ENCODE results near the gene GRK5. TPM values are rescaled to one million over a fixed set of nuclear protein-coding genes. Genes with fewer than 3 reads are reported as not detected.
A peak's percentile ranks its signal among the peaks of the same experiment; 100 is the strongest.

The GRK5 gene
- total and polyA plus RNA-seq, 9 of the 15 experiments (the other 6 are each of a cell fraction or from before 2014, with no cell fraction given): 0.46 to 0.83 (median 0.67) TPM; not detected in 2

GRCh38 chr10:119416855-119417254 lies 209.5 kb downstream of the GRK5 start:
- ChIA-PET POLR2A (no interaction called here), CTCF (ENCODE audit: low intra/inter-chr PET ratio) (interaction anchor here (1.0 to 2.6 kb wide), 3 partner anchors 209 to 218 kb away, joined by 4 to 21 read pairs (median 4); partner anchors contain the start of gene GRK5)
- H3K9ac ChIP-seq (ENCODE audit: insufficient read depth in 1 of 2, low read depth in 2 of 2, low read length in 2 of 2): no peak overlapping the region
- H4K20me1 ChIP-seq (replicated peaks; ENCODE audit: control insufficient read depth, insufficient read depth, low read length): 0 out of 2 replicates have a peak, but pooled peaks cover 5% of the 10 kb centered on the region
- BruUV-seq (replicated peaks): no TSS peak
- peaks cover 0 to 4% of the 10 kb centered on the region in 2 experiments; a peak in 1 of 5 replicates for H3K4me1 ChIP-seq (replicated peaks in 1 of 2; ENCODE audit: control insufficient read depth in 2 of 2, insufficient read depth in 2 of 2, low read length in 2 of 2)
- H3K4me3 ChIP-seq: no peak overlapping the region
- H3K4me2 ChIP-seq (ENCODE audit: insufficient read depth, low read length): no peak overlapping the region
- peak; percentile 90 for ATAC-seq
- 1% methylated on average over 7 of the region's 10 CpGs for WGBS (ENCODE audit: insufficient coverage, low coverage, missing lambda C conversion rate)
- H3K79me2 ChIP-seq (ENCODE audit: control insufficient read depth, insufficient read depth, low read length): no peaks in the 10 kb centered on the region
- no peak overlapping the region for H2AFZ ChIP-seq (ENCODE audit: low read depth, low read length)
- no peaks in the 10 kb centered on the region for H3K9me3 ChIP-seq (replicated peaks; ENCODE audit: control insufficient read depth, insufficient read depth, low read depth, low read length)
- DNase-seq (ENCODE audit: extremely low read depth in 1 of 4, low spot score in 3 of 4): peak; percentile 60 to 72 (median 66)
- no peak overlapping the region for H3K27ac ChIP-seq (ENCODE audit: extremely low read depth, low read depth, low read length)
- no peak for FAIRE-seq
- no peaks in the 10 kb centered on the region for H3K36me3 ChIP-seq (ENCODE audit: control insufficient read depth, insufficient read depth, low read length)
- H3K27me3 ChIP-seq (ENCODE audit: control insufficient read depth in 2 of 2, insufficient read depth in 2 of 2, low read length in 2 of 2): peaks cover 0 to 25% of the 10 kb centered on the region in 2 experiments; a peak in 3 of 5 replicates
- in situ Hi-C loops (cut with MboI) (loop anchor here (5.0 kb wide), 1 partner anchor 215 kb away; no protein-coding TSS in a partner anchor), intact Hi-C loops (cut with micrococcal nuclease) (loop anchor here (2.0 to 5.0 kb wide), 3 partner anchors 125 to 218 kb away; partner anchors contain the start of gene GRK5)
- H3K9me1 ChIP-seq (ENCODE audit: control insufficient read depth, insufficient read depth, low read length): no peaks in the 10 kb centered on the region
- TF ChIP-seq RAD21 (CRISPR knock-in tag; conservative IDR thresholded peaks at IDR 0.05 in 1 of 2, IDR thresholded peaks at IDR 0.05 in 1 of 2) (peak; percentile 66 to 87), PHF21A (IDR thresholded peaks at IDR 0.05; ENCODE audit: borderline replicate concordance, low read depth) (no peak), TAL1 (IDR thresholded peaks at IDR 0.05) (no peak), SRF (CRISPR knock-in tag; IDR thresholded peaks at IDR 0.05) (no peak), LEF1 (IDR thresholded peaks at IDR 0.05) (no peak), PRPF4 (IDR thresholded peaks at IDR 0.05; ENCODE audit: insufficient read depth, low read depth, low read length, poor library complexity, severe bottlenecking) (no peak), NFYB (IDR thresholded peaks at IDR 0.05; ENCODE audit: extremely low read depth, insufficient read length) (no peak), BRF2 (IDR thresholded peaks at IDR 0.05; ENCODE audit: borderline replicate concordance, insufficient read depth, insufficient read length) (no peak), ZNF444 (CRISPR knock-in tag; IDR thresholded peaks at IDR 0.05) (no peak), SMARCE1 (IDR thresholded peaks at IDR 0.05) (no peak), NUFIP1 (IDR thresholded peaks at IDR 0.05; ENCODE audit: partially characterized antibody) (no peak), EGR1 (conservative IDR thresholded peaks at IDR 0.05) (no peak), RNF2 (IDR thresholded peaks at IDR 0.05) (no peak), ZFP91 (CRISPR knock-in tag; IDR thresholded peaks at IDR 0.05) (no peak), HSF4 (CRISPR knock-in tag; IDR thresholded peaks at IDR 0.05; ENCODE audit: borderline replicate concordance) (no peak), CTCF (IDR thresholded peaks at IDR 0.05 in 2 of 3, conservative IDR thresholded peaks at IDR 0.05 in 1 of 3; ENCODE audit: insufficient read depth in 2 of 3, low read depth in 1 of 3, low read length in 3 of 3) (peak; percentile 72 to 77 (median 75)), ZKSCAN1 (IDR thresholded peaks at IDR 0.05; ENCODE audit: low read depth, low read length) (no peak), HMBOX1 (IDR thresholded peaks at IDR 0.05) (no peak)

Measured in K562 (cell line).